GM21526 (cell line): ENCODE results near the gene LMOD1.
"Not testable (repeated sequence)": the region's sequence is repeated elsewhere in the genome, so short reads cannot be mapped to it uniquely, and the experiment has no call there.

Experiments
- ATAC-seq: cut with Tn5 transposase; IDR thresholded peaks from one replicate; pipeline ENCODE4 v1.9.1; 2021; ENCODE audit warnings: moderate library complexity; ENCODE audit not compliant: unreplicated experiment, low FRiP score

Gene LMOD1

DNA sequence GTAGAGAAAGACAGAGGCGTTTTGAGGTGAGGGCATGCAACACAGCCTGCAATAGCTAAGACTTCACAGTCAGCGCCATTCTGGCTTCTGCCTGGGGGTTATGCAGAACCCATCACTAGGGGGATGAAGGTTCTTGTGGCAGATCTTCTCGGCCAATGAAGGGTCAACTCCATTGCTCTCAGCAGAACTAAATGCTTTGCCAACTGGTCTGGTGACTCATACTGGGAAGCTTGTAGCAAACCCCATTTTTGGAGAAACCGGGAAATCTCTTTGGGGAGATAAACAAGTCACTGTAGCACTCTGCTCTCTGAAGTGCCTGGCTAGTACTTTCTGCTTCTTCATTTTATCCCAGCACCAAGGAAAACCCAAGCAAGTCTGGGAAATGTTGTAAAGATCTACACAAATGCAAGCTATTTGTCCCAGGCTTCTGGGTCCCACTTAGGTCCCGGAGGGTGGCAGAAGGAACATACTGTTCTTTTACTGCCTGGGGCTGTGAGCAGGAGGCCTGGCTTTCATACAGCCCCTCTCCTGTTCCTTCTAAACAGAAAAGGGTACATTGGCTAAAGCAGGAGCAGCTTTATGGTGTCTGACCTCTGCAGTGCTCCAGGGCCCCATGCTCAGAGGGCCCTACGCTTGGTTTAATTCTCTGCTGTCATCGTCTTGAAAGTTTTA lies 28.9 kb downstream of the LMOD1 start:
- ATAC-seq = no peak

- ATAC-seq = no peak
These were observed 29.6 kb downstream of the LMOD1 start for GRCh38 chr1:201916649-201917249.

DNA sequence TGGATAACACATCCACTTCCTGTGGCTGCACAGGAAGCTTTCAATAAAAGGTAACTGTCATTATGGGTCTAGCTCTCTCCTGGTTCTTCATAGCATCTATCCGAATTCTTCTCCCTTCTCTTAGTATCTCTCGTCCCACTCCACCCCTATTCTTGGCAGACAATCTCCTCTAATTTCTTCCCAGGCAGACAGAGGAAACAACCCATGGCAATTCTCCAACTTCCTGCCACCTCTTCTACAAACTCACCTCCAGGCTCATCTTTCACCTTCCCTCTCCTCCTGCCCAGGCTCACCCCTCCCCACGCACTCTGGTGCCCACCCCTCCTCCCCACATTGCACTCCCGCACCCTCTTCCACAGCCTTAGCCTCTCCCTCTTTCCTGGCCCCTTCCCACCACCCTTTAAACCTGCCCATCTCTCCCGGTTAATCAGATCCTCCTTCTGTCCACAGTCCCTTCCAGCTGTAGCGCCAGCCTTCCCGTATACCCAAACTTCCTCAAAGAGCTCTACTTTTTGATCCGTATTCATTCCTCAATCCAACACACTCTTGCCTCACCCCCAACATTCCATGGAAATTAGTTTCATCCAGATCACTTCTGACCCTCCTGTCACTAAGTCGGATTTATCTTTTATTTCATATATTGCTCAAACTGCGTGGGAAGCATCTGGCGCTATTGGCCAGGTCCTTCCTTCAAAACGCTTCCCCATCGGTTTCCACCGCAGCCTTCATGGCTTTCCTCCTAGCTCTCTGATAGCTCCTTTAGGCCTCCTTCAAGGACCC lies 31.7 kb downstream of the LMOD1 start:
- ATAC-seq = no peak

GRCh38 chr1:201912832-201913231 lies 33.5 kb downstream of the LMOD1 start:
- no peak for ATAC-seq

GRCh38 chr1:201911826-201912571 lies 34.3 kb downstream of the LMOD1 start:
- ATAC-seq = no peak

DNA sequence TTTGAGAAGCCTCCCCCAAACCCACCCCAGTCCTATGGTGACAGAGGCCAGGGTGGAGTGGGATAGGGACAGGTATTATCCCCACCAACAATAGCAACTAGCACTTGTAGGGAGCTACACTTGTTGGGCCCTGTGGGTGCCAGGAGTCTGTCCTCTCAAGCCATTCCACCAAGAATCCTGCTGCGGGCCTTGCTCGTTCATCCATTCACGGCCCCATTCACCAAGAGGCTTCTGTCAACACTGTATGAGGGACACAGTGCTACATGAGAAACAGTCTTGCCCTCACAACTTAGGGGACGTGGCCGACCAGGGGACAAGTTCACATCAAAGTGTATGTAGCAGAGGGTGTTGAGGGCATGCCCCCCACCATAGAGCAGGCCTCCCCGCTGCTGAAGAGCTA lies 38.7 kb downstream of the LMOD1 start:
- no peak for ATAC-seq

DNA sequence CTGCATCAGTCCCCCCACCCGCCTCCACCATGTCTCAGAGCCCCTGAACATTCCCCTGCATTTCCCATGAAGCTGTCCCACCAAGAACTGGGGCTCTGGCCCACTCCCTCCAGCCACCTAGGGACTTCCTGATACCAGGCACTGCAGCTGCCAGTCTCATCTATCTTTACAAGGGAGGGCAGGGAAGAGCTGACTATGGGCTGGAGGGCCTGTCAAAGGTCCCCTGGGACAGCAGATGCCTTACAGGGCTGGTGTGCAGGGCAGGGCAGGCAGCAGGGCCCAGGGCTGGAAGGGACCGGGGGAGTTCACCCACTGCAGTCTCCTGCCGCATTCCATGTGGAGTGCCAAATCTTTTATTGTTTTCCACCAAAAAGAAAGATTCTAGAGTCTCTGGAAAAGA lies 40.0 kb downstream of the LMOD1 start:
- no peak for ATAC-seq

- ATAC-seq = no peak
These were observed 41.0 kb downstream of the LMOD1 start for GRCh38 chr1:201905234-201905890.

GRCh38 chr1:201904579-201904978 lies 41.8 kb downstream of the LMOD1 start:
- ATAC-seq = no peak

GRCh38 chr1:201903135-201903534 lies 43.2 kb downstream of the LMOD1 start:
- ATAC-seq = no peak

DNA sequence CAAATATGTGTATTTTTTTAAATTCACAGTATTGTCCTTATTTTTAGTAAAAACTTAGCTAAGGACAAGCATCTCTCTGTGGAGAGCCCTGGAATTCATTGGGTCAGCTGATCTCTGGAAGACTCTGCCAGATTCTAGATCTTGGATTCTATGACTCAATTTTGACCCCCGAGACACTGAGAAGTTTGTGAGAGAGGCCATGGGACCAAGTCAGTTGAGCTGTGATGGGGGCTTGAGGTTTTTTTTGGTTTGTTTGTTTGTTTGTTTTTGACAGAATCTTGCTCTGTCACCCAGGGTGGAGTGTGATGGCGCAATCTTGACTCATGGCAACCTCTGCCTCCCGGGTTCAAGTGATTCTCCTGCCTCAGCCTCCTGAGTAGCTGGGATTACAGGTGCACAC lies 44.1 kb downstream of the LMOD1 start:
- no peak for ATAC-seq

DNA sequence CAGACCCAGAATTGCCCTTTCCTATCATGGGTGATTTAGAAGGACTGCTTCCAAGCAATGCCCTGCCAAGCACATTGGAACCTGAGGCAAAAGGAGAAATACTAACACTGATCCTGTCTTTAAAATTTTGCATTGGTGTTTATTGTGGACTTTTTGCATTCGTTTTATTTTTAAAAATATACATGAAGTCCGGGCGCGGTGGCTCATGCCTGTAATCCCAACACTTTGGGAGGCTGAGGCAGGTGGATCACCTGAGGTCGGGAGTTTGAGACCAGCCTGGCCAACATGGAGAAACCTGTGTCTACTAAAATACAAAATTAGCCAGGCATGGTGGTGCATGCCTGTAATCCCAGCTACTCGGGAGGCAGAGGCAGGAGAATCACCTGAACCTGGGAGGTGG lies 45.3 kb downstream of the LMOD1 start:
- not testable (repeated sequence) for ATAC-seq

DNA sequence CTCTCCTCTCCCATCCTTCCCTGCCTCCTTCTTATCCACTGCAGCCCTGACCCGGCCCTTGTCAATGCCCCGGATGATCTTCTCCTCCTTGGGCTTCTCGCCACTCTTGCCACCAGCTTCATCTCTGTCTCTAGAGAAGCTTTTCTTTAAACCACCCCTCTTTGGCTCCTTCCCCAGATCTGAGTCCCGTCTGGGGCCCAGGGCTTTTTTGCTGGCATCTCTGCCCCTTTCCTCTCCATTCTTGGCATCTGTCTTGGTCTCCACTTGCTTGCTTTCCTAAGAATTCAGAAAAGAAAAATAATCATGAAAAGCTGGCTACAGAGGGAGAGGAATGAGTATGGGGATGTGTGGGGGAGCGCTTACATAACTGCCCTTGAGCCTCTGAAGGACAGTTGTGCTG lies 45.9 kb downstream of the LMOD1 start:
- ATAC-seq = no peak

- no peak for ATAC-seq
These were observed 46.5 kb downstream of the LMOD1 start for GRCh38 chr1:201899683-201900429.

- no peak for ATAC-seq
These were observed 47.4 kb downstream of the LMOD1 start for GRCh38 chr1:201898992-201899391.

DNA sequence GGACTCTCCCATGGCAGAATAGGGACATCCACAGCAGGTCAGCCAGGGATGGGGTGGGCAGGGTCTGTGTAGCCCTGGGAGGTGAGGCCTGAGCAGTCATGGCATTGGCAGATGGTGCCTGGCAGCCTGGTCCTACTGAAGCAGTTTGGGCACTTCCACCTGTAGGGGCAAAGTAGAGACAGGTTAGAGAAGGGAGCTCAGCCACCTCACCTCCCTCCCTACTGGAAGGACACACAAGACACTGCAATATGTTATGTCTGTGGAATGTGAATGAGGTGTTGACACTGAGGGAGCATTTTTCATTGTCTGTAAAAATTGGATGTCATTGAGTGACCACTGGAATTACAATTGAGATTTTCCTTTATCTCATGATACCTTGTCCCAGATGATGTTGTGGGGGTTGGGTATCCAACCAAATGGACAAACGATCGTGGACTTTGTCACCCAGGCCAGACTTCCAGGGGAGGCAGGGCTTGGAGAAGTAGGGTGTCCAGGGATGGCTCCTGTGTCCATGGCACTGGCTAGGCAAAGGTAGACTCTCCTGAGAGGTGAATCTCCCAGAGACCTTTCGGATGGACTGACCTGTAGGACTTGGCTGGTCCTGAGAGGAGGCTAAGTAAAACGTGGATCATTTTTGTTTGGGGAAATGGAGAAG lies 48.0 kb downstream of the LMOD1 start:
- ATAC-seq = no peak

DNA sequence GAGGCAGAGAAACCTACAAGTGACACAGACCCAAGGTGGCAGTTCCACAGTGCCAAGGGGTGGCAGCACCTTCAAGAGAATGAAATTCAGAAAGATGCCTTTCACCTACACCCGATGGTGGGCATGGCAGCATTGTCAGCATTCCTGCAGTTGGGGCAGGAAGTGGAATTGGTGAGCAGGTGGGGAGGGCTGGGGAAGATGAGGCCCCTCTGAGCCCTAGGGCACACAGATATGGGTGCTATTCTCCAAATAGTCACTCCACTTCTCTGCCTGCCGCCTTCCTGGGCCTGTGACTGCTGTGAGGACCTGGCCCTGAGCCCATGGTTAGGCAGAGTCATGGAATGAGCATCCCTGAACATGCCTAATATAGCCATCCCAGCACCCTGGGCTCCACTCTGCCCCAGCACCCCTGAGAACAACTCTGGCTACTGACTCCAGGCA lies 49.4 kb downstream of the LMOD1 start:
- no peak for ATAC-seq

- peak; percentile 63 for ATAC-seq
These were observed 50.2 kb downstream of the LMOD1 start for GRCh38 chr1:201895913-201896807.
